Fibroblast of lung (primary cell): Measurements from ENCODE around the gene COX10. TPM values are rescaled to one million over a fixed set of nuclear protein-coding genes. Genes with fewer than 3 reads are reported as not detected.

Experiments
- DNase-seq, 2 donors: peaks; one replicate each; pipeline versions ENCODE4 v3.0.0 to v3.0.0-alpha.2; 2010; ENCODE audit warnings: low read depth in 2 of 2
- H2AFZ ChIP-seq: 2 replicates; pipeline ENCODE4 v1.5.1; 2012; ENCODE audit warnings: low read length, control low read depth, inconsistent platforms
- H3K27ac ChIP-seq: 2 replicates; pipeline ENCODE4 v1.5.1; 2011; ENCODE audit warnings: low read length, control low read depth; ENCODE audit not compliant: insufficient read depth
- H3K27me3 ChIP-seq: 2 replicates; pipeline ENCODE4 v1.5.1; 2011; ENCODE audit warnings: mild to moderate bottlenecking, low read length; ENCODE audit not compliant: control insufficient read depth, insufficient read depth
- H3K36me3 ChIP-seq: 2 replicates; pipeline ENCODE4 v1.5.1; 2011; ENCODE audit warnings: low read length; ENCODE audit not compliant: control insufficient read depth, insufficient read depth
- H3K4me1 ChIP-seq: 2 replicates; pipeline ENCODE4 v1.5.1; 2011; ENCODE audit warnings: low read length; ENCODE audit not compliant: control insufficient read depth, insufficient read depth; ENCODE audit errors: extremely low read depth
- H3K4me2 ChIP-seq: 2 replicates; pipeline ENCODE4 v1.5.1; 2011; ENCODE audit warnings: low read length, control low read depth; ENCODE audit not compliant: insufficient read depth; ENCODE audit errors: extremely low read depth
- H3K4me3 ChIP-seq, 4 experiments: fragments of 200-600 bp in 1 of 4; sonication (generic) in 1 of 4; replicated peaks in 1 of 4; 2 replicates each; pipeline ENCODE4 v1.5.1; 2011 to 2016; ENCODE audit warnings: low read length in 4 of 4, low read depth in 3 of 4, mild to moderate bottlenecking in 3 of 4, control low read depth in 2 of 4, inconsistent platforms in 1 of 4, mixed read lengths in 1 of 4; ENCODE audit not compliant: insufficient read depth in 1 of 4; ENCODE audit errors: control extremely low read depth in 1 of 4
- H3K79me2 ChIP-seq: 2 replicates; pipeline ENCODE4 v1.5.1; 2012; ENCODE audit warnings: mild to moderate bottlenecking, low read length, inconsistent platforms; ENCODE audit not compliant: control insufficient read depth, insufficient read depth
- H3K9ac ChIP-seq: 2 replicates; pipeline ENCODE4 v1.5.1; 2011; ENCODE audit warnings: mild to moderate bottlenecking, low read length, control low read depth; ENCODE audit not compliant: insufficient read depth
- H3K9me3 ChIP-seq: 2 replicates; pipeline ENCODE4 v1.5.1; 2012; ENCODE audit warnings: low read depth, low read length; ENCODE audit not compliant: control insufficient read depth, insufficient read depth
- H4K20me1 ChIP-seq: 2 replicates; pipeline ENCODE4 v1.5.1; 2011; ENCODE audit warnings: low read length; ENCODE audit not compliant: control insufficient read depth, insufficient read depth; ENCODE audit errors: extremely low read depth
- CTCF ChIP-seq, 2 donors: IDR thresholded peaks in 1 of 2; conservative IDR thresholded peaks in 1 of 2; 1 replicate in 1 of 2; 2 replicates in 1 of 2; pipeline ENCODE4 v1.5.1; 2011 to 2012; ENCODE audit warnings: low read length in 2 of 2, control low read depth in 1 of 2, inconsistent platforms in 1 of 2, low read depth in 1 of 2, mild to moderate bottlenecking in 1 of 2
- EZH2 ChIP-seq: IDR thresholded peaks from 2 replicates; pipeline ENCODE4 v1.5.1; 2012; ENCODE audit warnings: low read length, control low read depth, mild to moderate bottlenecking; ENCODE audit errors: missing control alignments
- polyA plus RNA-seq, 2 donors: library from polyadenylated mRNA; depleted of rRNA in 1 of 2; stranded (reverse) in 1 of 2; unstranded in 1 of 2; fragments of >200 nt; gene quantifications; 2 replicates each; pipeline ENCODE4 v1.2.1, GENCODE V29; 2011 to 2012; ENCODE audit warnings: missing spikeins in 1 of 2
- total RNA-seq: library from RNA; depleted of rRNA; stranded (reverse); fragments of >200 nt; gene quantifications from 2 replicates; pipeline ENCODE4 v1.2.1, GENCODE V29; 2014

The COX10 gene
- total and polyA plus RNA-seq, 2 donors (not counting 1 experiment from before 2014, with no cell fraction given) = 10.6 to 12.5 TPM

DNA sequence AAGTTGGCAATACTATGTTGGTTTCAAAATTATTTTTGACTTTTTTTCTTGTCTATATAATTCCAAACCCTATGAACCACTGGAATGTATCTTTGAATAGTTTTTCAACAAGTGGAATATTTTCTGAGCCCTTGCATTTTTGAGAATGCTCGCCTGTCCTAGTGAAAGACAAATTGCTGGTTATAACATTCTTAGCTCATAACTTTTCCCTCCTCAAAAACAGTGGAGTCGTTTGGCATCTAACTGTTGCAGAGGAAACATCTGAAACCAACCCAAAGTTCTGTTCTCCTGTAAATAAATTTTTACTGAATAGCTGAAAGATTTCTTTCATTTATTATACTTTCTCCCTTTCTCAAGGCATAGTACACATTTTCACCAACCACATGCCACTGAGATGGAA is 11.3 kb upstream of the COX10 start:
- Histone ChIP-seq H3K4me3 (no peak overlapping the region), H3K79me2 (no peaks in the 10 kb centered on the region), H3K4me1 (no peaks in the 10 kb centered on the region), H3K4me2 (no peak overlapping the region), H3K9me3 (no peaks in the 10 kb centered on the region), H4K20me1 (no peaks in the 10 kb centered on the region), H2AFZ (no peak overlapping the region), H3K9ac (no peak overlapping the region), H3K36me3 (no peaks in the 10 kb centered on the region), H3K27ac (no peak overlapping the region), H3K27me3 (no peaks in the 10 kb centered on the region)
- no peak for TF ChIP-seq EZH2
- TF ChIP-seq CTCF (conservative IDR thresholded peaks at IDR 0.05 in 1 of 2, IDR thresholded peaks at IDR 0.05 in 1 of 2; ENCODE audit: low read depth in 1 of 2, low read length in 2 of 2) = no peak
- DNase-seq = peak; percentile 23 to 86

DNA sequence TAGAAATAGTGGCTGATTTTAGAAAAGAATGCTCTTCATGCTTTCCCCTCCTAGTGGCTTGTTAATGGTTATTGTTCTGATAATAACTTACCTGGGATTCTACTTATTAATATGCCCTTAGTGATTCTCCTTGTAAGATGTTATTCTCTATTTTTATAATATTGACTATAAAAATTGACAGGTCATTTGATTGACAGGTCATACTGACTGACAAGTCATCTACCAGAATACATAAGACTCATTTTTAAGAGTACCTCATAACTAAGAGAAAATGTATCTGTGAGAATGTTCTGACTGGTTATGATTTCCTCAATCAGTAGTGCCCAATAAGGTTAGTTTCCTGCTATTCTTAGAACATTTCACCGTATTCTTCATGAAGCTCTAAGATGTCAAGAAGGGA is 8.6 kb upstream of the COX10 start:
- H3K27ac ChIP-seq = no peak overlapping the region
- H3K4me2 ChIP-seq = no peak overlapping the region
- no peaks in the 10 kb centered on the region for H3K27me3 ChIP-seq
- H3K4me3 ChIP-seq = no peak overlapping the region
- no peak overlapping the region for H3K9ac ChIP-seq
- TF ChIP-seq EZH2 (no peak), CTCF (conservative IDR thresholded peaks at IDR 0.05 in 1 of 2, IDR thresholded peaks at IDR 0.05 in 1 of 2; ENCODE audit: low read depth in 1 of 2, low read length in 2 of 2) (no peak)
- H2AFZ ChIP-seq = no peak overlapping the region
- DNase-seq = no peak
- H3K9me3 ChIP-seq = no peaks in the 10 kb centered on the region
- H3K36me3 ChIP-seq = no peaks in the 10 kb centered on the region
- no peaks in the 10 kb centered on the region for H4K20me1 ChIP-seq
- H3K79me2 ChIP-seq = no peaks in the 10 kb centered on the region
- no peaks in the 10 kb centered on the region for H3K4me1 ChIP-seq

- DNase-seq = peak; percentile 84 to 93
- Histone ChIP-seq H3K4me3 (peak overlapping the region in 2 of 4 experiments; percentile 19 to 27), H3K4me2 (peak overlapping the region; percentile 64), H3K9me3 (no peaks in the 10 kb centered on the region), H3K27ac (no peak overlapping the region), H3K79me2 (peaks cover 2% of the 10 kb centered on the region), H3K4me1 (no peaks in the 10 kb centered on the region), H4K20me1 (no peaks in the 10 kb centered on the region), H3K36me3 (no peaks in the 10 kb centered on the region), H3K27me3 (no peaks in the 10 kb centered on the region), H3K9ac (no peak overlapping the region), H2AFZ (no peak overlapping the region)
- TF ChIP-seq CTCF (conservative IDR thresholded peaks at IDR 0.05 in 1 of 2, IDR thresholded peaks at IDR 0.05 in 1 of 2; ENCODE audit: low read depth in 1 of 2, low read length in 2 of 2) (peak; percentile 11 to 15), EZH2 (no peak)
Observed at GRCh38 chr17:14061666-14062560, 7.4 kb upstream of the COX10 start.
